K562 (cell line): ENCODE results near the gene LONRF3.

Experiments used
- BHLHE40 ChIP-seq: IDR thresholded peaks from 2 replicates; pipeline ENCODE4 v1.6.1; 2011; ENCODE audit warnings: low read length, improper control_type of control experiment
- NR2C2 ChIP-seq, 2 experiments: fragments of 200-800 bp in 1 of 2; sonication (Bioruptor generic) in 1 of 2; sonication (generic) in 1 of 2; formaldehyde crosslinking in 1 of 2; IDR thresholded peaks; 2 replicates each; pipeline versions ENCODE4 v1.6.1 to v1.8.0; 2016 to 2022; ENCODE audit warnings: mild to moderate bottlenecking in 1 of 2, missing compliant biosample characterization in 1 of 2, missing genetic modification characterization in 1 of 2, missing genetic modification reagents in 1 of 2

DNA sequence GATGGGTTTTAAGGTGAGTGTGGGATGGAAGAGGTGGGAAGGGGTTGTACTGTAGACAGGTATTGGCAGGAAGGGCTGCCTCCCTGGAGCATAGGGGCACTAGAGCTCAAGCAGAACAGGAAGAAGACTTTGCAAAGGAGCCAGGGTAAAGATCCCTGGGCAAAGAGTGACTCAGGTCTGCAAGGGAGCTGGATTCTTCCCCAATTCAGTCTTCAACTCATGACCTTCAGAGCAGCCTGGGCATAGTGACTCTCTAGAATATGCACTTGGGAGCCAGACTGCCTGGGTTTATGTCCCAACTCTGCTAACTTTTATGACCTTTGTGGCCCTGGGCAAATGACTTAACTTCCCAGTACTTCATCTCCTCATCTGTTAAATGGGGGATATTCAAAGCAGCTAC, 4.0 kb downstream of the LONRF3 start:
- TF ChIP-seq BHLHE40 (no peak), NR2C2 (CRISPR knock-in tag; IDR thresholded peaks at IDR 0.05) (no peak), NR2C2 (tag; IDR thresholded peaks at IDR 0.05) (no peak)
